Osteoblast (primary cell): ENCODE measurements around the gene LCLAT1. TPM values are rescaled to one million over a fixed set of nuclear protein-coding genes. Genes with fewer than 3 reads are reported as not detected.
A peak's percentile ranks its signal among the peaks of the same experiment; 100 is the strongest.

ENCODE experiments used
- DNase-seq: peaks from one replicate; pipeline ENCODE4 v3.0.0; 2011; ENCODE audit warnings: low spot score, mixed read lengths; ENCODE audit not compliant: insufficient read length; ENCODE audit errors: missing footprints
- H2AFZ ChIP-seq: 2 replicates; pipeline ENCODE4 v1.6.0; 2011; ENCODE audit warnings: mild to moderate bottlenecking, low read length
- H3K27ac ChIP-seq: 2 replicates; pipeline ENCODE4 v1.5.1; 2011; ENCODE audit warnings: mild to moderate bottlenecking, low read depth, low read length, moderate library complexity
- H3K27me3 ChIP-seq: 2 replicates; pipeline ENCODE4 v1.6.0; 2012; ENCODE audit warnings: mild to moderate bottlenecking, control low read depth, inconsistent platforms, low read length, moderate library complexity; ENCODE audit not compliant: insufficient read depth
- H3K36me3 ChIP-seq: 2 replicates; pipeline ENCODE4 v1.5.1; 2011; ENCODE audit warnings: mild to moderate bottlenecking, low read length, control low read depth, moderate library complexity; ENCODE audit not compliant: insufficient read depth
- H3K4me1 ChIP-seq: 2 replicates; pipeline ENCODE4 v1.5.1; 2011; ENCODE audit warnings: mild to moderate bottlenecking, low read length, control low read depth, moderate library complexity; ENCODE audit not compliant: insufficient read depth
- H3K4me2 ChIP-seq: 2 replicates; pipeline ENCODE4 v1.6.0; 2011; ENCODE audit warnings: mild to moderate bottlenecking, low read length; ENCODE audit not compliant: insufficient read depth
- H3K4me3 ChIP-seq: fragments of 200-600 bp; sonication (generic); 3 replicates; pipeline ENCODE4 v1.5.1; 2012; ENCODE audit warnings: mild to moderate bottlenecking, low read length, inconsistent platforms; ENCODE audit not compliant: insufficient read depth
- H3K79me2 ChIP-seq: 2 replicates; pipeline ENCODE4 v1.6.0; 2012; ENCODE audit warnings: mild to moderate bottlenecking, low read length, control low read depth, inconsistent platforms; ENCODE audit not compliant: insufficient read depth
- H3K9me3 ChIP-seq: 2 replicates; pipeline ENCODE4 v1.5.1; 2011; ENCODE audit warnings: low read depth, low read length, control low read depth
- H4K20me1 ChIP-seq: 2 replicates; pipeline ENCODE4 v1.6.0; 2012; ENCODE audit warnings: mild to moderate bottlenecking, low read length, control low read depth; ENCODE audit not compliant: insufficient read depth
- total RNA-seq: library from RNA; depleted of rRNA; stranded (reverse); fragments of >200 nt; gene quantifications from 2 replicates; pipeline ENCODE4 v1.2.3, GENCODE V29; 2012
- TF ChIP-seq, protein P1 (sequence below): IDR thresholded peaks from 2 replicates; pipeline ENCODE4 v1.5.1; 2011; ENCODE audit warnings: mild to moderate bottlenecking, low read depth, low read length, moderate library complexity; ENCODE audit errors: extremely low read depth

Gene LCLAT1
- total RNA-seq, 1 donor, result 29.7 TPM

DNA sequence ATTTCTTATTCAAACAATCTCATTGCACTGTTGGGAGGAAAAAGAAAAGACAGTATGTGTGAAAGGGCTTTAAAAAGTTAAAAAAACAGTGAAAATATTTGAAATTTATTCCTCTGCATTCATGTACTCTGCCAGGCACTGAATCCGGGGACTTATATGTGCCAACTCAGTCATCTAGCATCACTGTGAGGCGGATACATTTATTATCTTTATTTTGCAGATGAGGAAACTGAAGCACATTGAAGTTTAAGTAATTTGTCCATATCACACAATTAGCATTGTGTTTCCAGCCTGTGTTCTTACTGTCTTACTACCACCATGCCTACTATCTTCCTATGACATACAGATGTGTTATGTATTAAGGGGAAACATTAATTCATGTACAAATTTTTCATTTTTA lies 1.8 kb downstream of the LCLAT1 start:
- peak; percentile 77 for DNase-seq
- no peak overlapping the region for H3K4me3 ChIP-seq
- H3K4me2 ChIP-seq, result peak overlapping the region; percentile 89
- peaks cover 18% of the 10 kb centered on the region for H3K4me1 ChIP-seq
- no peak overlapping the region for H2AFZ ChIP-seq
- H3K36me3 ChIP-seq, result no peaks in the 10 kb centered on the region
- no peaks in the 10 kb centered on the region for H4K20me1 ChIP-seq
- no peaks in the 10 kb centered on the region for H3K9me3 ChIP-seq
- H3K27me3 ChIP-seq, result no peaks in the 10 kb centered on the region
- peaks cover 45% of the 10 kb centered on the region for H3K79me2 ChIP-seq
- TF ChIP-seq, protein P1, sequence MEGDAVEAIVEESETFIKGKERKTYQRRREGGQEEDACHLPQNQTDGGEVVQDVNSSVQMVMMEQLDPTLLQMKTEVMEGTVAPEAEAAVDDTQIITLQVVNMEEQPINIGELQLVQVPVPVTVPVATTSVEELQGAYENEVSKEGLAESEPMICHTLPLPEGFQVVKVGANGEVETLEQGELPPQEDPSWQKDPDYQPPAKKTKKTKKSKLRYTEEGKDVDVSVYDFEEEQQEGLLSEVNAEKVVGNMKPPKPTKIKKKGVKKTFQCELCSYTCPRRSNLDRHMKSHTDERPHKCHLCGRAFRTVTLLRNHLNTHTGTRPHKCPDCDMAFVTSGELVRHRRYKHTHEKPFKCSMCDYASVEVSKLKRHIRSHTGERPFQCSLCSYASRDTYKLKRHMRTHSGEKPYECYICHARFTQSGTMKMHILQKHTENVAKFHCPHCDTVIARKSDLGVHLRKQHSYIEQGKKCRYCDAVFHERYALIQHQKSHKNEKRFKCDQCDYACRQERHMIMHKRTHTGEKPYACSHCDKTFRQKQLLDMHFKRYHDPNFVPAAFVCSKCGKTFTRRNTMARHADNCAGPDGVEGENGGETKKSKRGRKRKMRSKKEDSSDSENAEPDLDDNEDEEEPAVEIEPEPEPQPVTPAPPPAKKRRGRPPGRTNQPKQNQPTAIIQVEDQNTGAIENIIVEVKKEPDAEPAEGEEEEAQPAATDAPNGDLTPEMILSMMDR, result no peak
- H3K27ac ChIP-seq, result peak overlapping the region; percentile 93

DNA sequence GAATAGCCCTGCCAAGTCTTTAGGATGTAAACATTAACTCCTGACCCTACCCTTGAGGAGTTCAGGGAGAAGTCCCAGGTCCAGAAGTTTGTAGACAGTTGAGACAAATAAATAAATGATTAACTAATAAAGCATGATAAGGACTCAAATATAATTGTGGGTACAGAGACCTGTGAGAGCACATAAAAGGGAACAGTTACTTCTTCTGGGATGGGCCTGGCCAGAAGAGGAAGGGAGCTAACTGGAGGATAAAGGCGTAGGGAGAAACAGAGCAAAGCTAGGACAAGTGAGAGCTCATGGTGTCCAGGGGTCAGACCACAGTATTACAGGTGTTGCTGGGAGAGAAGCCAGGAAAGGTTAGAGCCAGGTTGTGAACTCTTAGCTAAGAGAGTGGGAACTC lies 3.0 kb downstream of the LCLAT1 start:
- Histone ChIP-seq H3K4me2 (no peak overlapping the region), H3K27ac (no peak overlapping the region), H3K4me3 (no peak overlapping the region), H3K27me3 (no peaks in the 10 kb centered on the region), H3K4me1 (peaks cover 18% of the 10 kb centered on the region), H2AFZ (no peak overlapping the region), H4K20me1 (no peaks in the 10 kb centered on the region), H3K79me2 (peaks cover 50% of the 10 kb centered on the region), H3K36me3 (no peaks in the 10 kb centered on the region), H3K9me3 (no peaks in the 10 kb centered on the region)
- DNase-seq, result no peak
- TF ChIP-seq, protein P1, result no peak

DNA sequence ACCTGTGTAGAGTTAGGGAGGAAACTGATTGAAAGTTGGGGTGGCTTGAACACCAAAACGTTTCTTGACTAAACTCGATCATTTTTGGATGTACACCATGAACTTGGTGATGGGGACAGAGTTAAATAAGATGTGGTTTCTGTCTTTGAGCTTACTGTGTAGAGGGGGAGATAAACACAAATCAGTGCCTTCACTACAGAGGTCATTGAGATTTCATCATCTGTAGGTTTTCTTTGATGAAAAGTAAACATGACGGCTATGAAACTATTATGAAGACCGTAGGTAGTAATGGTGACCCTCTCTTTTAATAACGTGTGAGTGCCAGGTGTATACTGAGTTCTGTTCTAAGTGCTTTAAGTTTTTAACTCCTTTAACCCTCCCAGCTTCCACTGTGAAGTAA lies 6.5 kb downstream of the LCLAT1 start:
- Histone ChIP-seq H3K79me2 (peaks cover 63% of the 10 kb centered on the region), H3K36me3 (no peaks in the 10 kb centered on the region), H3K4me1 (peaks cover 4% of the 10 kb centered on the region), H3K27me3 (no peaks in the 10 kb centered on the region), H3K4me2 (no peak overlapping the region), H3K9me3 (no peaks in the 10 kb centered on the region), H4K20me1 (peaks cover 4% of the 10 kb centered on the region), H2AFZ (no peak overlapping the region), H3K4me3 (no peak overlapping the region), H3K27ac (no peak overlapping the region)
- TF ChIP-seq, protein P1, result no peak
- DNase-seq, result no peak

DNA sequence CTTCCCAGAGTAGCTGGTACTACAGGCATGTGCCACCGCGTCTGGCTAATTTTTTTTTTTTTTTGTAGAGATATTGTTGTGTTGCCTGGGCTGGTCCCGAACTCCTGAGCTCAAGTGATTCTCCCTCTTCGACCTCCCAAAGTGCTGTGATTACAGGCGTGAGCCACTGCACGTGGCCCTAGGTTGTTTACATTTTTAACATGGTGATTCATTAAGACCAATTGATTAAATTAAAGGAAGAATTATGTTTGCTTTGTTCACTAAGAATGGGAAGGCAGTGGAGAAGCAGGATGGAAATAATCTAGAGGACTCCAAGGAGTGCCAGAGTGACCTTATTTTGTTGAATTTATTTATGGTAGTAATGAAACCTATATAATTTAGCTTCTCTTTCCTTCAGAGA lies 7.5 kb downstream of the LCLAT1 start:
- DNase-seq, result no peak
- H3K27me3 ChIP-seq, result no peaks in the 10 kb centered on the region
- no peak overlapping the region for H2AFZ ChIP-seq
- H3K4me3 ChIP-seq, result no peak overlapping the region
- H3K9me3 ChIP-seq, result no peaks in the 10 kb centered on the region
- H3K36me3 ChIP-seq, result no peaks in the 10 kb centered on the region
- no peaks in the 10 kb centered on the region for H3K4me1 ChIP-seq
- H3K4me2 ChIP-seq, result no peak overlapping the region
- H4K20me1 ChIP-seq, result peaks cover 4% of the 10 kb centered on the region
- TF ChIP-seq, protein P1, result no peak
- H3K79me2 ChIP-seq, result peaks cover 66% of the 10 kb centered on the region
- H3K27ac ChIP-seq, result no peak overlapping the region
